HG03095 (cell line): Measurements from ENCODE around the gene ZYG11B.
"Not testable (repeated sequence)": the region's sequence is repeated elsewhere in the genome, so short reads cannot be mapped to it uniquely, and the experiment has no call there.

Source experiments
- ATAC-seq: cut with Tn5 transposase; IDR thresholded peaks from one replicate; pipeline ENCODE4 v1.9.1; 2021; ENCODE audit warnings: moderate library complexity; ENCODE audit not compliant: unreplicated experiment

Gene ZYG11B

DNA sequence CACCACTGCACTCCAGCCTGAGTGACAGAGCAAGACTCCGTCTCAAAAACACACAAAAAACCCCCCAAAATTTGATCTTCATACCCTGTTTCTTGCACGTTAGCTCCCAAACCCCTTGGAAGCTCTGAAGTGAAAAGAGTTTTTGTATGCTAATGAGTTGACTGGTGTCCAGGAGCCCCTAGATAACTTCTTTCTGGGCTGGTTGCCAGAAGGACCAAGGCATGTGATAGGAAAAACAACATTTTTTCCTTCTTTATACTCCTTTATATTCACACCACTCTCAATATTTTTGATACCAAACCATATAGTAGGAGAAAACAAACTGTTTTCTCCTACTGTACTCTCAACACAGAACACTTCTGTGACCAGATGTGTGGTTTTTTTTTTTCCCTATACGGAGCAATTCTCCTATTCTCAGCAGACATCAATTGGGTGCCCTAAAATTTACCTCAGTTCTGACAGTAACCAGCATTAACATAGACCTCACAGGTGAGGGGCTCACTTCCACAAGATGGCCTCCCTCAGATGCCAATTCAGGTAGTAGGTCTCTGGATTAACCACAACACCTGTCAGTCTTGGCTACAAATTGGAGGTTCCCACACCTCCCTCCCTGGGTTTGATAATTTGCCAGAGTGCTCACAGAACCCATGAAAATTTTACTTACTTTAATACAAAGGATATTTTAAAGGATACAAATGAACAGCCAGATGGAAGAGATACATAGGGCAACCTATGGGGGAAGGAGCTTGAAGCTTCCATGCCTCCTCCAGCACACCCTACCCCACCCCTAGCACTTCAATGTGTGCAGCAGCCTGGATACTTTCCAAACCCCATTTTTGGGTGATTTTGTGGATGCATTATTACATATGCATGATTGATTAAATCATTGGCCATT lies 25.6 kb downstream of the ZYG11B start:
- no peak for ATAC-seq

DNA sequence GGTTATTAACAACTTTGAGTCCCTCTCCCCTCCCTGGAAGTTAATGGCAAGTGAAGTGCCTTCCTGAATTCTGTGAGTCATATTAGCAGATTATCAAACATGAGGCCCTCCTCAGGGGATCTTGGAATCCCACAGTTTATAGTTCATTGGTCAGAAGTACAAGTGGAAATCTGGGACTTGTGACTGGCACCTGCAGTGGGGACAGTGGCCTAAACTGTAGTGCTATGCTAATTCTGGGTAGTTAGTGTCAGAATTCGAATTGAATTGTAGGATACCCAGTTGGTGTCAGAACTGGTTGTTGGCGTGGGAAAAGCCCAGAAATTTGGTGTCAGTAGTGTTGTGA lies 26.2 kb downstream of the ZYG11B start:
- ATAC-seq = no peak

DNA sequence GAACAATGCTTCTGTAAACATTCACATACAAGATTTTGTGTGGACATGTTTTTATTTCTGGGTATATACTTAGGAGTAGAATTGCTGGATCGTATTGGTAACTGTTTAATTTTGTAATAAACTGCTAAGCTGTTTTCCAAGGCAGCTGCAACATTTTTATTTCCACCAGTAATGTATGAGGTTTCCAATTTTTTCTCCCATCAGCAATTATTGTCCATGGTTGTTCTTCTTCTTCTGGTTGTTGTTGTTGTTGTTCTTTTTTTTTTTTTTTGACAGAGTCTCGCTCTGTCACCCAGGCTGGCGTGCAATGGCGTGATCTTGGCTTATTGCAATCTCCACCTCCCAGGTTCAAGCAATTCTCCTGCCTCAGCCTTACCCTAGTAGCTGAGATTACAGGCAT lies 26.9 kb downstream of the ZYG11B start:
- no peak for ATAC-seq

DNA sequence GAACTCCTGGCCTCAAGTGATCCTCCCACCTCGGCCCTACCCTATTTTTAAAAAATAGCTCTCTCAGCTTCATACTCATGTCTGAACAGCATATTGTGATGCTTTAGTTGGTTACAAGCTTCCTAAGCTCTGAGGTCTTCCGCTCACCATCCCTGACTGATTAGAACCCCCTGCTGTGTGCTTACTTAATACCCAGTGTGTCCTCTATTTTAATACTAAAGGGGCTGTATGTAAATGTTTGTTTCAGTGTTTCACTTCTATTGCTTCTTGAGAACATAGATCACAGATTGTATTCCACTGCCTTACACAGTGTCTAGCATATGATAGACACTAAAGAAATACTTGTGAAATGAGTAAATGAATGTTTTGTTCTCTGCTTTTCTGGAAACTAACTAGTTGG lies 29.8 kb downstream of the ZYG11B start:
- ATAC-seq = no peak

DNA sequence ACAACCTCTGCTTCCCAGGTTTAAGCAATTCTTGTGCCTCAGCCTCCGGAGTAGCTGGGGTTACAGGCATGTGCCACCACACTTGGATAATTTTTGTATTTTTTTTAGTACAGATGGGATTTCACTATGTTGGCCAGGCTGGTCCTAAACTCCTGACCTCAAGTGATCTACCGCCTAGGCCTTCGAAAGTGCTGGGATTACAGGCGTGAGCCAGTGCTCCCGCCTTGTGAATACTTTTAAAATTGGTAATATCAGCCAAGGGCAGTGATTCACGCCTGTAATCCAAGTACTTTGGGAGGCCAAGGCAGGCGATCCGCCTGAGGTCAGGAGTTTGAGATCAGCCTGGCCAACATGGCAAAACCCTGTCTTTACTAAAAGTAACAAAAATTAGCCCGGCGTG lies 33.7 kb downstream of the ZYG11B start:
- ATAC-seq = no peak

DNA sequence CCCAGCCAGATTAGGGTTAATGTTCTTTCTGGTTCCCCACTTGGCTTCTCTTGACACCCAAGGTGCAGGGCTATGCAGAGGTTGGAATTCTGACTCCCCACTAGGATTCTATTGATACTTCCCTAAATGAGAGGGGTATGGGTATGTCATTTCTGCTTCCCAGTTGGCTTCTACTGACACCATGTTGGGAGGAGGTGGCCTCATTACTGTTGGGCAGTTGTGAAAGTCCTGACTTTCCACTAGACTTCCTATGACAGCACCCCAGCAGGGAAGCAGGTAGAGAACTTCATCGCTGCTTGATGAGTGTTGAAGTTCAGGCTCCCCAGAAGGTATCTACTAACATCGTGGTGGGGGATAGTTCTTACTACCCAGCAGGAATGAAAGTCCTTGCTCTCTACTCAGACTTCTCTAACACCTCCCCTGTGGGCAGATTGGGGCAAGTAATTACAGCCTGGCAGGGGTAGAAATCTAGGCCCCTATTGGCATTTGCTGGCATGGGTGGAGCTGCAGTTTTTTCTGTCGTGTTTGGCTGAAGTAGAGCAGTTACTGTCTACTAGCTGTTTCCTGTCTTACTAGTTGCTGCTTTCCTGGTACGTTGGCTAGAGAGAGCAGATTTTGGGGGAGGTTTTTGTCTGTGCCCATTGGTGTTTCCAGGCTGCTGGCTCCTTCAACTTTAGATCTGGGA lies 41.5 kb downstream of the ZYG11B start:
- ATAC-seq = no peak

DNA sequence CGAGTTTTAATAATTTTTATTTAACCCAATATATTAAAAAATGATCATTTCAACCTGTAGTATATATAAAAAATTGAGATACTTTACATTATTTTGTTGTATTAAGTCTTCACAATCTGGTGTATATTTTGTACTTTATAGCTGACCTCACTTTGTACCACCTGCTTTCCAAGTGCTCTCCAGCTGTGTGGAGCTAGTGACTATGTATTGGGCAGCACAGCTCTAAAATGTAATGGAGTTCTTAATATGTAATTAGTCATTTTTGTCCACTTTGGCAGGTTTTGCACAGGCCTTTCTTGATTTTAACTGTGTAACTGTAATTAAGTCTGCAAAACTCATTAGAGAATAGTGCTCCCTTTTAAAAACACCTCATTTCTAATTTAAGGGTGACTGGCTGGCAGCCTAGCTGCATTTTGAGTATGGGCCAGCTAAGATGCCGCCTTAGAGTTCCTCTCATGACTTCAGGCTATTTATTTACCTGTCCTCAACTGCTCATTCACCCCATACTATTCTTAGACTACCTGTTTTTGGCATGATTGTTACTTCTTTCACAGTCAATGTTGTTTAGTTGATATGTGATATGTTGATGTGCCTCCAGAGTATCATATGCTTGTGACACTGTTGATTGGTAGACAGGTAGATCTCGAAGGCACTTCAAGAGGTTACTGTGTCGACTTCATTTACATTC lies 43.2 kb downstream of the ZYG11B start:
- ATAC-seq = no peak

DNA sequence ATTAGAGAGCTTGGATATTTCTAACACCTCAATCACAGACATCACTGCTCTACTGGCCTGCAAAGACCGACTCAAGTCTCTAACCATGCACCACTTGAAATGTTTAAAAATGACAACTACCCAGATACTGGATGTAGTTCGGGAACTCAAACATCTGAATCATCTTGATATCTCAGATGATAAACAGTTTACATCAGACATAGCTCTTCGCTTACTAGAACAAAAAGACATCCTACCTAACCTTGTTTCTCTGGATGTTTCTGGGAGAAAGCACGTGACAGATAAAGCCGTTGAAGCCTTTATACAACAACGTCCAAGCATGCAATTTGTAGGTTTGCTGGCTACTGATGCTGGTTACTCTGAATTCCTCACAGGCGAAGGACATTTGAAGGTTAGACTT lies 45.1 kb downstream of the ZYG11B start:
- no peak for ATAC-seq

DNA sequence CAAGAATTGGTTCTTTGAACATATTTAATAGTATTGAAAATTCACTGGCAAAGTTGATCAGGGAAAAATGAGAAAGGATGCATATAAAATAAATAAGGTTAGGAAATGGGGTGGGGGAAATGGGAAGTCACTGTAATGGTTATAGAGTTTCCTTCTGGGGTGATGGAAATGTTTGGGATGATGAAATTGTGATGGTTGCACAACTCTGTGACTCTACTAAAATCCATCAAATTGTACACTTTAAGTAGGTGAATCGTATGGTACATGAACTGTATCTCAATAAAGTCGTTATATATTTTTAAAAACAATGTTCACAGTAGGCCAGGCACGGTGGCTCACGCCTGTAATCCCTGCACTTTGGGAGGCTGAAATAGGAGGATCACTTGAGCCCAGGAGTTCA lies 59.9 kb downstream of the ZYG11B start:
- no peak for ATAC-seq

DNA sequence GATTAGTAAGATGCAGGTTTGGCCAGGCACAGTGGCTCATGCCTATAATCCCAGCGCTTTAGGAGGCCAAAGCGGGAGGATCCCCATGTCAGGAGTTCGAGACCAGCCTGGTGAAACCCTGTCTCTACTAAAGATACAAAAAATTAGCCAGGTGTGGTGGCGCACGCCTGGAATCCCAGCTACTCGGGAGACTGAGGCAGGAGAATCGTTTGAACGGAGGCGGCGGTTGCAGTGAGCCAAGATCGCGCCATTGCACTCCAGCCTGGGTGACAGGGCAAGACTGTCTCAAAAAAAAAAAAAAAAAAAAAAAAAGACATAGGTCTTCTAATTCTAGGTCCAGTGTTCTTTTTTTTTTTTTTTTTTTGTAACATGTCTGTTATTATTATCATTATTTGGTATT lies 64.2 kb downstream of the ZYG11B start:
- ATAC-seq = not testable (repeated sequence)

DNA sequence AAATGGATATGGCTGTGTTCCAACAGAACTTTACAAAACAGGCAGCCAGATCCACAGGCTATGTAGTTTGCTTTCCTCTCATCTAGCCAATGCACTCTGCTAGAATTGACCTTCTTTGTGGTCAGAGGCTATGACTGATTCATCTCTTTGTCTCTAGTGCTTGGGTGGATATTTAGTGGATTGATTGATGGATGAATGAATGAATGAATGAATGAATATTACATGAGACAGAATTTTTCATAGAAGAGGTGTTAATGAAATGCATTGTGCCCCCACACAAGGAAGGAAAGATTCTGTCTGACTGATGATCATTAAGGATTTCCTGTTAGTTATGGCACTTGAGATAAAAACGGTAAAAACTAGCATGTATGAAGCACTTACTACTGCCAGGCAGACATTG lies 65.8 kb downstream of the ZYG11B start:
- no peak for ATAC-seq

DNA sequence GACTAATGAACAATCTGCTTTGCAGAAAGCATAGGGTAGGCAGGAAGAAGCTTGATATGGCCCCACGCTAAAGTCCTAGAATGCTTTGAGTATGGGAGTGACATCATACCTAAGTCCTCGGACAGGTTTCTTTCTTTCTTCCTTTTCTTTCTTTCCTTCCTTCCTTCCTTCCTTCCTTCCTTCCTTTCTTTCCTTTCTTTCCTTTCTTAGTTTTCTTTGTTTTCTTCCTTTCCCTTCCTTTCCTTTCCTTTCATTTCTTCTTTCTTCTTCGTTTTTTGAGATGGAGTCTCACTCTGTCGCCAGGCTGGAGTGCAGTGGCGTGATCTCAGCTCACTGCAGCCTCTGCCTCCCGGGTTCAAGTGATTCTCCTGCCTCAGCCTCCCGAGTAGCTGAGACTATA lies 67.5 kb downstream of the ZYG11B start:
- not testable (repeated sequence) for ATAC-seq

DNA sequence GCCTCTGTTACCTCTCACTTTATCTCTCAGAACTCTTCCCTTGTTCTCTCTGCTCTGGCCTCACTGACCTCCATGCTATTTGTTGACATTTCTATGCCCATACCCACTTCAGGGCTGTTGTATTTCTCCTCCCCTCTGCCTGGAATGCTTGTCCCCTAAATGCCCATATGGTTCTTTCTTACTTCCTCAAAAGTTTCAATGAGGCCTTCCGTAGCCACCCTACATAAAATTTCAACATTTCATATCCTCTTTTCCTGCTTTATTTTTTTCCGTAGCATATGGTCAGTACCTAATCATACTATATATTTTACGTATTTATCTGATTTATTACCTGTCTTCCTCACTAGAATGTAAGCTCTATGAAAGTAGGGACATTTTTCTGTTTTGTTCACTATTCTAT lies 69.2 kb downstream of the ZYG11B start:
- ATAC-seq = no peak

DNA sequence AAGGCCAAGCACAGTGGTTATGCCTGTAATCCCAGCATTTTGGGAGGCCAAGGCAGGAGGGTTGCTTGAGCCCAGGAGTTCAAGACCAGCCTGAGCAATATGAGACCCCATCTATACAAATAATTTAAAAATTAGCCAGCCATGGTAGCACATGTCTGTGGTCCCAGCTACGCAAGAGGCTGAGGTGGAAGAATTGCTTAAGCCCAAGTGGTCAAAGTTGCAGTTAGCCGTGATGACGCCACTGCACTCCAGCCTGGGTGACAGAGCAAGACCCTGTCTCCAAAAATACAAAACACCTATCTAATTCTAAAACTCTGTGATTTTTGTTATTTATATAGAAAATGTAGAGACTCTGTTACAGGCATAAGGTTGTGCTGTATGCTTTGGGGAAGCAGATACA lies 72.1 kb downstream of the ZYG11B start:
- no peak for ATAC-seq

DNA sequence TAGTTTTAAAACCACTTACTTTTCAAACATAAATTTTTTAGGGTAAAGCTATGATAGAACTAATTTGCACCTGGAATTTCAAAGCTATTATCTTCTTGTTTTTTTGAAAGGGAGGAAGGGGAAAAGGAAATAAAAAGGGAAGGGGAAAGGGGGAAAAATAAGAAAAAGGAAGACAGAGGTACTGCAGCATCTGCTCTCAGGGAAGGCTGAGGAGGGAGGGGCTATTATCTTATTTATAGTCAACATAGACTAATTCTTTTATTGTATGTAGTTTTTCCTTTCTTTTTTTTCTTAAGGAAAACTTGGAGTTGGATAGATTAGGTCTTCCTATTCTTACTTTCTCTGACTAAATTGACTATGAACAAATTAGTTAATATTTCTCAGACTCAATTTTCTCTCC lies 74.8 kb downstream of the ZYG11B start:
- ATAC-seq = no peak

DNA sequence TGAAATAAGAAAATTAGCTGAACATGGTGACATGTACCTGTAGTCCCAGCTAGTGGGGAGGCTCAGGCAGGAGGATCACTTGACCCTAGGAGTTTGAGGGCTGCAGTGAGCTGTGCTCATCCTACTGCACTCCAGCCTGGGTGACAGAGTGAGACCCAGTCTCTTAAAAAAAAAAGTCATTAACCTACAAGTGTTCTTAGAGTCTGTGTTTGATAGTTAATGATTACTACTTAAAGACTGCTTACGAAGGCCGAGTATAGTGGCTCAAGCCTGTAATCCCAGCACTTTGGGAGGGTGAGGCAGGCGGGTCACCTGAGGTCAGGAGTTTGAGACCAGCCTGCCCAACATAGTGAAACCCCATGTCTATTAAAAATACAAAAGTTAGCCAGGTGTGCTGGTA lies 77.8 kb downstream of the ZYG11B start:
- ATAC-seq = not testable (repeated sequence)

DNA sequence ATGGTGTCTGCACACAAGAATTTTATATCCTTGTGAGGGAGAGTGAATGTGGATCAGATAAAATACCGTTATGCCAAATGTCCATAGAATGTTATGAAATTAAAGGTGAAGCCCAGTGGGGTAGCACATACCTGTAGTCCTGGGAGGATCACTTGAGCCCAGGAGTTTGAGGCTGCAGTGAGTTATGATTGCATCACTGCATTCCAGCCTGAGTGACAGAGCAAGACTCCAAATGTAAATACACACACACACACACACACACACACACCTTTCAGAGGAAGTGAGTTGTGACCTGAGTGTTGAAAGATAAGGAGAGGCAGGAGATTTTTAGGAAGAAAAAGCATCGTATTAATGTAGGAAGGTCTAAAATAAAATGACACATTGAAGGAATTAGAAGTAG lies 88.2 kb downstream of the ZYG11B start:
- ATAC-seq = no peak

DNA sequence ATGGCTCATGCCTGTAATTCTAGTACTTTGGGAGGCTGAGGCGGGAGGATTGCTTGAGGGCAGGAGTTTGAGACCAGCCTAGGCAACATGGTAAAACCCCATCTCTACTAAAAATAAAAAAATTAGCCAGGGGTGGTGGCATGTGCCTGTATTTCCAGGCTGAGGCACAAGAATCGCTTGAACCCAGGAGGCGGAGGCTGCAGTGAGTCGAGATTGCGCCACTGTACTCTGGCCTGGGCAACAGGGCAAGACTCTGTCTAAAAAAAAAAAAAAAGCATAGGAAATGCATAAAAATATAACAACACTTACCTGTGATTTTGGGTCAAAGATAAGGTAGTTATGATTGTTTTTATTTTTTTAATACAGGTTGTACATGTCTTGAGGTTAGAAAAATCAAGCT lies 94.6 kb downstream of the ZYG11B start:
- ATAC-seq = not testable (repeated sequence)

DNA sequence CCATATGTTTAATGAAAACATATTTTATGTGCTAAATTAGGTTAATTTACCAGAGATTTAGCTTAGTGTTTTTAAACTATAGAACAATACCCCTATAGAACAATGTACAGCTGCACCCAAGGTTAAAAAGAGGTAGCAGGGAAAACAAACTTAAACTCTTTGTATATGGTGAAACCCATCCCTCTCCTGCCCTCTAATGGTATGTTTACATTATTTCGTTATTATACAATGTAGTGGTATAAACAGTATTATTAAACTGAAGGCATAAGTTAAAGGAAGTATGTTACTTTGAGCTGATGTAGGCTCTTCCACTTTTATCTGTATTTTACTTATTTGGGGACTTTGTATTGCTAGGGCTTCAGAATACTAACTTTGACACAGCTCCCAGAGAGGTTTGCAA lies 99.6 kb downstream of the ZYG11B start:
- no peak for ATAC-seq

DNA sequence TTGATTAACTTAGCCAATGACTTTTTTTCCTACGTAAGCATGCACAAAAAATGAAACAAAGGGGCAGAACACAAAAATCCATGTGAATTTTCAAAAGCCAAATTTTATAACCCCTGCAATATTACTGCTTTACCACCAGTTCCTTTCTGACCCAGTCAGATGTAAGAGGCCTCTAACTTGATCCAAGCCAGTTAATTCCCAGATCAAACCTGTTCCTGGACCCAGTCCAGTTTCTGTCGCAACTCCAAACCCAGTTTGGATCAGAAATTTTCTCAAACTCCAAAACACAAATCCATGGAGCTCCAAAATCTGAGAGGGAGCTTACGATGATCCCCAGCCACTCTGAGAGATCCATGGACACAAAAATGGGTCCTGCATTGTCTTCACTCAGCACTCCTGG lies 108.5 kb downstream of the ZYG11B start:
- no peak for ATAC-seq

DNA sequence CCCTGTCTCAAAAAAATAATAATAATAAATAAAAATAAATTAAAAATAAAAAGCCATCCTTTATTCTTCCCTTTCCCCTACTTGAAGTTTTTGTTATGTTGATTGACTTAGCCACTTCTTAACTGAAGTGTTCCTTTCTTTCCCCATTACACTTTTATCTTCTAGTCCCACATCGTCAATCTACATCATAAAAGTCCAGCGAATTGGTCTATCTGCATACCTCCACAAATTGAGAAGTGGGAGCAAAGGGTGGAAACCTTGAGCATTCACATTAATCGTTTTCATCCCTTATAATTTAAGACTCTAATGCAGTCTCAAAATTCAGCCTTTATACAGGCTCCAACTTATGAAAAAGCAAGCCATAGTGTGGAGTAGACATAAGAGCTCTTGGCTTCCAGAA lies 109.8 kb downstream of the ZYG11B start:
- ATAC-seq = no peak

DNA sequence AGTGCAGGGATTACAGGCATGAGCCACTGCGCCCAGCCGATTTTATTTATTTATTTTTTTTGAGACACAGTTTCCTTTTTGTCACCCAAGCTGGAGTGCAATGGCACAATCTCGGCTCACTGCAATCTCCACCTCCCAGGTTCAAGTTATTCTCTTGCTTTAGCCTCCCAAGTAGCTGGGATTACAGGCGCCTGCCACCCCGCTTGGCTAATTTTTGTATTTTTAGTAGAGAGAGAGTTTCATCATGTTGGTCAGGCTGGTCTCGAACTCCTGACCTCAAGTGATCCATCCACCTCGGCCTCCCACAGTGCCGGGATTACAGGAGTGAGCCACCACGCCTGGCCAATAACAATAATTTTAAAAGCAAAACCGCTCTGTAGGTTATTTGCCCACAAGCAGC lies 112.9 kb downstream of the ZYG11B start:
- ATAC-seq = not testable (repeated sequence)
